ENCODE measurements around the gene PAX9. TPM values are rescaled to one million over a fixed set of nuclear protein-coding genes. Genes with fewer than 3 reads are reported as not detected.
"Not testable (repeated sequence)": the region's sequence is repeated elsewhere in the genome, so short reads cannot be mapped to it uniquely, and the experiment has no call there.

The PAX9 gene
- polyA plus RNA-seq, 1 donor from 2014 or later: not detected

- TF ChIP-seq EZH2 (IDR thresholded peaks at IDR 0.05; ENCODE audit: borderline replicate concordance, insufficient read depth, low read length, poor library complexity, severe bottlenecking) (no peak), EP300 (conservative IDR thresholded peaks at IDR 0.05; ENCODE audit: poor library complexity, severe bottlenecking) (no peak), SMC3 (conservative IDR thresholded peaks at IDR 0.05; ENCODE audit: poor library complexity) (no peak), POLR2AphosphoS5 (IDR thresholded peaks at IDR 0.05) (no peak)
Measured at GRCh38 chr14:36684946-36685345, 23.3 kb downstream of the PAX9 start (continued).

- TF ChIP-seq POLR2AphosphoS5 (IDR thresholded peaks at IDR 0.05): no peak
- TF ChIP-seq CTCF (IDR thresholded peaks at IDR 0.05; ENCODE audit: poor library complexity, severe bottlenecking): no peak
- TF ChIP-seq RAD21 (conservative IDR thresholded peaks at IDR 0.05): no peak
- no peak for TF ChIP-seq REST (IDR thresholded peaks at IDR 0.05; ENCODE audit: borderline replicate concordance)
- TF ChIP-seq EZH2 (IDR thresholded peaks at IDR 0.05; ENCODE audit: borderline replicate concordance, insufficient read depth, low read length, poor library complexity, severe bottlenecking): no peak
- no peak for TF ChIP-seq MXI1 (conservative IDR thresholded peaks at IDR 0.05; ENCODE audit: poor library complexity, severe bottlenecking)
- TF ChIP-seq TAF1 (IDR thresholded peaks at IDR 0.05; ENCODE audit: low read depth): no peak
- no peak for TF ChIP-seq EP300 (conservative IDR thresholded peaks at IDR 0.05; ENCODE audit: poor library complexity, severe bottlenecking)
- no peak for TF ChIP-seq SMC3 (conservative IDR thresholded peaks at IDR 0.05; ENCODE audit: poor library complexity)
- Histone ChIP-seq H3K9me2 (ENCODE audit: insufficient read depth, low read length) (no peaks in the 10 kb centered on the region), H3K4me2 (ENCODE audit: low read length) (no peak overlapping the region), H3K27ac (ENCODE audit: low read length) (no peak overlapping the region), H2AFZ (ENCODE audit: low read depth, low read length) (no peak overlapping the region), H3K4me3 (ENCODE audit: low read length) (no peak overlapping the region), H3K9ac (ENCODE audit: low read length) (no peak overlapping the region), H3K27me3 (ENCODE audit: insufficient read depth, low read depth, low read length) (no peaks in the 10 kb centered on the region), H4K20me1 (ENCODE audit: insufficient read depth) (no peaks in the 10 kb centered on the region), H3K9me3 (ENCODE audit: low read length) (no peaks in the 10 kb centered on the region), H3F3A (ENCODE audit: insufficient read depth, low read length, poor library complexity, severe bottlenecking) (no peaks in the 10 kb centered on the region), H3K36me3 (ENCODE audit: insufficient read depth, low read length) (no peaks in the 10 kb centered on the region), H3K79me2 (replicated peaks; ENCODE audit: insufficient read depth, low read length) (no peaks in the 10 kb centered on the region)
Measured at GRCh38 chr14:36690311-36691040, 28.8 kb downstream of the PAX9 start.

GRCh38 chr14:36699420-36699819 is 37.8 kb downstream of the PAX9 start:
- not testable (repeated sequence) for H3K27ac ChIP-seq (ENCODE audit: low read length); H3F3A ChIP-seq (ENCODE audit: insufficient read depth, low read length, poor library complexity, severe bottlenecking); H3K9ac ChIP-seq (ENCODE audit: low read length); H3K4me3 ChIP-seq (ENCODE audit: low read length); H2AFZ ChIP-seq (ENCODE audit: low read depth, low read length); H4K20me1 ChIP-seq (ENCODE audit: insufficient read depth); H3K36me3 ChIP-seq (ENCODE audit: insufficient read depth, low read length); H3K9me3 ChIP-seq (ENCODE audit: low read length); H3K27me3 ChIP-seq (ENCODE audit: insufficient read depth, low read depth, low read length); H3K9me2 ChIP-seq (ENCODE audit: insufficient read depth, low read length); H3K79me2 ChIP-seq (replicated peaks; ENCODE audit: insufficient read depth, low read length); H3K4me2 ChIP-seq (ENCODE audit: low read length)

All from neural cell (in vitro differentiated cells).